OCI-M1 (cell line): Measurements from ENCODE around the gene C1orf35.
A peak's percentile ranks its signal among the peaks of the same experiment; 100 is the strongest.
"Not testable (repeated sequence)": the region's sequence is repeated elsewhere in the genome, so short reads cannot be mapped to it uniquely, and the experiment has no call there.

ENCODE experiments used
- DNase-seq: peaks from one replicate; lab custom pipeline; 2025; lab: John Stamatoyannopoulos, UW

Gene C1orf35

GRCh38 chr1:228142155-228142691 is 39.1 kb upstream of the C1orf35 start:
- no peak for DNase-seq

GRCh38 chr1:228141226-228142044 is 38.3 kb upstream of the C1orf35 start:
- peak; percentile 60 for DNase-seq

- no peak for DNase-seq
Measured at GRCh38 chr1:228140724-228141225, 37.6 kb upstream of the C1orf35 start.

GRCh38 chr1:228139931-228140723 is 37.0 kb upstream of the C1orf35 start, which contains the start of gene GUK1:
TSS of gene GUK1 (plus strand) at chr1:228140279. CDS start at chr1:228140303, 24 bp downstream.
- DNase-seq: peak; percentile 100

GRCh38 chr1:228139406-228139930 is 36.3 kb upstream of the C1orf35 start:
- no peak for DNase-seq

GRCh38 chr1:228136901-228137300 is 33.8 kb upstream of the C1orf35 start:
- DNase-seq: no peak

- DNase-seq: no peak
Measured at GRCh38 chr1:228134591-228134990, 31.5 kb upstream of the C1orf35 start.

- no peak for DNase-seq
Measured at GRCh38 chr1:228131766-228132165, 28.6 kb upstream of the C1orf35 start.

GRCh38 chr1:228125185-228125584 is 22.1 kb upstream of the C1orf35 start:
- no peak for DNase-seq

- no peak for DNase-seq
Measured at GRCh38 chr1:228123505-228123904, 20.4 kb upstream of the C1orf35 start.

- no peak for DNase-seq
Measured at GRCh38 chr1:228122921-228123441, 19.9 kb upstream of the C1orf35 start.

GRCh38 chr1:228120857-228121489 is 17.8 kb upstream of the C1orf35 start:
- peak; percentile 81 for DNase-seq

- no peak for DNase-seq
Measured at GRCh38 chr1:228120351-228120750, 17.2 kb upstream of the C1orf35 start.

GRCh38 chr1:228118040-228118439 is 14.9 kb upstream of the C1orf35 start:
- DNase-seq: peak; percentile 57

- no peak for DNase-seq
Measured at GRCh38 chr1:228117335-228117734, 14.2 kb upstream of the C1orf35 start.

GRCh38 chr1:228114827-228115226 is 11.7 kb upstream of the C1orf35 start:
- no peak for DNase-seq

- no peak for DNase-seq
Measured at GRCh38 chr1:228112617-228113016, 9.5 kb upstream of the C1orf35 start.

- DNase-seq: no peak
Measured at GRCh38 chr1:228112167-228112566, 9.0 kb upstream of the C1orf35 start.

GRCh38 chr1:228111315-228111714 is 8.2 kb upstream of the C1orf35 start:
- DNase-seq: not testable (repeated sequence)

- no peak for DNase-seq
Measured at GRCh38 chr1:228110556-228110955, 7.4 kb upstream of the C1orf35 start.

GRCh38 chr1:228109962-228110488 is 6.9 kb upstream of the C1orf35 start:
- no peak for DNase-seq
